ENCODE measurements around the gene GJA9. TPM values are rescaled to one million over a fixed set of nuclear protein-coding genes. Genes with fewer than 3 reads are reported as not detected.

Gene GJA9
- total RNA-seq, 1 donor, result not detected

DNA sequence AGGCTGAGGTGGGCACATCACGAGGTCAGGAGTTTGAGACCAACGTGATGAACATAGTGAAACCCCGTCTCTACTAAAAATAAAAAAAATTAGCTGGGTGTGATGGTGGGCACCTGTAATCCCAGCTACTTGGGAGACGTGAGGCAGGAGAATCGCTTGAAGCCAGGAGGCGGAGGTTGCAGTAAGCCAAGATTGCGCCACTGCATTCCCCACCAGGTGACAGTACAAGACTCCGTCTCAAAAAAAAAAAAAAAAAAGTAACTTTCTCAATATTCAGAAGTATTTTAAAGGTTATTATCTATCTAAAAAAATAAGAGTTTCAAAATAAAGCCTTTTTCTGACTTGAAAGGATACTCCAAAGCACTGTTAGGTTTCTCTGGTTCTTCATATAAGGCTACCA is 14.2 kb downstream of the GJA9 start:
- TF ChIP-seq, protein P1, sequence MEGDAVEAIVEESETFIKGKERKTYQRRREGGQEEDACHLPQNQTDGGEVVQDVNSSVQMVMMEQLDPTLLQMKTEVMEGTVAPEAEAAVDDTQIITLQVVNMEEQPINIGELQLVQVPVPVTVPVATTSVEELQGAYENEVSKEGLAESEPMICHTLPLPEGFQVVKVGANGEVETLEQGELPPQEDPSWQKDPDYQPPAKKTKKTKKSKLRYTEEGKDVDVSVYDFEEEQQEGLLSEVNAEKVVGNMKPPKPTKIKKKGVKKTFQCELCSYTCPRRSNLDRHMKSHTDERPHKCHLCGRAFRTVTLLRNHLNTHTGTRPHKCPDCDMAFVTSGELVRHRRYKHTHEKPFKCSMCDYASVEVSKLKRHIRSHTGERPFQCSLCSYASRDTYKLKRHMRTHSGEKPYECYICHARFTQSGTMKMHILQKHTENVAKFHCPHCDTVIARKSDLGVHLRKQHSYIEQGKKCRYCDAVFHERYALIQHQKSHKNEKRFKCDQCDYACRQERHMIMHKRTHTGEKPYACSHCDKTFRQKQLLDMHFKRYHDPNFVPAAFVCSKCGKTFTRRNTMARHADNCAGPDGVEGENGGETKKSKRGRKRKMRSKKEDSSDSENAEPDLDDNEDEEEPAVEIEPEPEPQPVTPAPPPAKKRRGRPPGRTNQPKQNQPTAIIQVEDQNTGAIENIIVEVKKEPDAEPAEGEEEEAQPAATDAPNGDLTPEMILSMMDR (IDR thresholded peaks at IDR 0.05; ENCODE audit: insufficient read depth, low read depth, low read length), result no peak
- no peak for DNase-seq (ENCODE audit: low read depth)
- no peak overlapping the region for H3K4me3 ChIP-seq (ENCODE audit: low read depth, low read length)

DNA sequence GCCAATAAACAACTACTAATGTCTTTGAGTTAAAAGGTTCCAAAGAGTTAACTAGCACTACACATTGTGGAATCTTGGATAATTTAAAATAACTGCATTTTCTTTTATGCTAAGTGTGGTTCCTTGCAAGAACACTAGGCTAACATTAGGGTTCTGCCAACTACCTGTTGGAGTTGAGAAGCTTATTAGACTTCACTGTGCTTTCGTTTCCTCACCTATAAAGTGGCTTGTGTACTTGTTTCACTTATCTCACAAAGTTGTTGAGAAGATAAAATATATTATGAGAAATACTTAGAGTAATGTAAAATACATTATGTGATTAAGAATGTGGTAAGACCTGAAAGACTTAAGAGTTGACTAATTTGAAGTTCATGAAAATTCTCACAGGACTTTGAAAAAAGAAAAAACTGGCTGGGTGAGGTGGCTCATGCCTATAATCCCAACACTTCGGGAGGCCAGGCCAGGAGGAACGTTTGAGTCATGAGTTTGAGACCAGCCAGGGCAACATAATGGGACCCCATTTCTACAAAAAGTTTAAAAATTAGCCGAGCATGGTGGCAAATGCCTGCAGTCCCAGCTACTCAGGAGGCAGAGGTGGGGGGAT is 16.2 kb downstream of the GJA9 start:
- DNase-seq (ENCODE audit: low read depth), result no peak
- TF ChIP-seq, protein P1 (IDR thresholded peaks at IDR 0.05; ENCODE audit: insufficient read depth, low read depth, low read length), result no peak
- no peak overlapping the region for H3K4me3 ChIP-seq (ENCODE audit: low read depth, low read length)

DNA sequence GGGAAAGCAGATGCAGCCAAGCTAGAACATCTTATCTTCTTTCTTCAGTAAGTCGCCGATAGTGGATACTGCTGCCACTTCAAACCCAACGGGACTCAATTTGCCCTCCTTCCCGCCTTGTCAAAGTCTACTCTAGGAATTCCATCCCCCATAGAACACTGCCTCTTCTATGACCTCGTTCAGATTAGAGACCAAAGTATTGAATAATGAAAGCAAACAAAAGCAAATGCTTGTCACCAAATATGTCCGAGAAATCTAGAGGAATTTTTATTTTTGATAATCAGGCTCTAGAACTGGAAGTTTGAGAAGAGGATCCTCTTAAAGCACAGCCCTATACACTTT is 21.0 kb downstream of the GJA9 start:
- peak overlapping the region; percentile 86 for H3K4me3 ChIP-seq (ENCODE audit: low read depth, low read length)
- TF ChIP-seq, protein P1 (IDR thresholded peaks at IDR 0.05; ENCODE audit: insufficient read depth, low read depth, low read length), result no peak
- DNase-seq (ENCODE audit: low read depth), result peak; percentile 16

- TF ChIP-seq, protein P1 (IDR thresholded peaks at IDR 0.05; ENCODE audit: insufficient read depth, low read depth, low read length), result no peak
- peak; percentile 99 for DNase-seq (ENCODE audit: low read depth)
- H3K4me3 ChIP-seq (ENCODE audit: low read depth, low read length), result peak within 1 kb of the TSS; percentile 86
These were observed 21.6 kb downstream of the GJA9 start, which contains the start of gene RRAGC for GRCh38 chr1:38859561-38860453. RRAGC (minus strand) TSS chr1:38859772; CDS start chr1:38859646, 126 bp downstream.

- peak; percentile 73 for DNase-seq (ENCODE audit: low read depth)
- peak overlapping the region; percentile 84 for H3K4me3 ChIP-seq (ENCODE audit: low read depth, low read length)
- TF ChIP-seq, protein P1 (IDR thresholded peaks at IDR 0.05; ENCODE audit: insufficient read depth, low read depth, low read length), result no peak
These were observed 22.4 kb downstream of the GJA9 start for GRCh38 chr1:38858833-38859560.

DNA sequence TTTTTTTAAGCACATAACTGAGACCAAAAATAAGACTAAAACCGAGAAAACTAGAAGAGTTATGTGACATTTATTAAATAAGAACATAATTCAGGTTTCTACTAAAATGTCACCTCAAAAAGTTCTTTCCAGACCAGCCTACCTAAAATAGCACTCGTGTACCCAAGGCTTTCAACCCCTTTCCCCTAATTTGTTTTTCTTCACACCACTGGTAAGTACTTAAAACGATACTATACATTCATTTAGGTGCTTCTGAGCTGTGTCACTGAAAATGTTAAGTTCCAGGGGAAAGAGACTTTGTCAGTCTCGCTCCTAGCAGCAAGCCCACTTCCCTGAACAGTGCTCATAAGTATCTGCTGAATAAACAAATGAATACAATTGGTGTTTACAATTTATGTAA is 28.6 kb downstream of the GJA9 start:
- DNase-seq (ENCODE audit: low read depth), result no peak
- H3K4me3 ChIP-seq (ENCODE audit: low read depth, low read length), result no peak overlapping the region
- TF ChIP-seq, protein P1 (IDR thresholded peaks at IDR 0.05; ENCODE audit: insufficient read depth, low read depth, low read length), result no peak

All from fibroblast of villous mesenchyme (primary cell).